Stomach (tissue), 4 donors: ENCODE results near the gene CREB5.

Source experiments
- EP300 ChIP-seq: sonication (generic); formaldehyde crosslinking; IDR thresholded peaks from one replicate; pipeline ENCODE4 v1.6.1; 2017; ENCODE audit warnings: antibody characterized with exemption
- POLR2A ChIP-seq, 4 donors: fragments of 450-650 bp; IDR thresholded peaks; one replicate each; pipeline ENCODE4 v1.6.1; 2016; ENCODE audit warnings: antibody characterized with exemption in 4 of 4, control low read depth in 2 of 4, mild to moderate bottlenecking in 1 of 4, moderate library complexity in 1 of 4
- POLR2AphosphoS5 ChIP-seq, 3 donors: sonication (generic); formaldehyde crosslinking; IDR thresholded peaks; one replicate each; pipeline ENCODE4 v1.6.1; 2016; ENCODE audit warnings: antibody characterized with exemption in 3 of 3
- TF ChIP-seq, protein P1 (sequence below), 7 experiments: fragments of 450-650 bp in 4 of 7; fragments of 200-600 bp in 3 of 7; sonication (generic) in 3 of 7; IDR thresholded peaks; one replicate each; pipeline ENCODE4 v1.5.1; 2016 to 2019; ENCODE audit warnings: antibody characterized with exemption in 7 of 7, control low read depth in 2 of 7, mild to moderate bottlenecking in 1 of 7

DNA sequence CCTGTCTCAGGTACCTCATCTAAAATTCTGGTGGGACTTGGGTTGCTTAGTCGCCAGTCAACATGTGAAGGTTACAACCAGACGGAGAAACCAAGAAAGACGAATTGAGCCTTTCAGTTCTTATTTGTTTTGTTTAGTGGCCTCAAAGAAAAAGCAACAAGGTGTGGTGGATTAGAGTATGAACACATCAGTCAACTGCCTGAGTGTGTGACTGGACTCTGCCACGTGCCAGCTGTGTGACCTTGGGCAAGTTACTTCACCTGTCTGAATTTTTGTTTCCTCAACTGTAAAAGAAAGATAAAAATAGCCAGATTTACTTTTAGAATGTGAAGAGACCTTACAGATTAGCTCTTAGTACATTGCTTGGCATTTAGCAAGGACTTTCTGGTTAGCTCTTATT is 259.2 kb downstream of the CREB5 start:
- TF ChIP-seq, protein P1, sequence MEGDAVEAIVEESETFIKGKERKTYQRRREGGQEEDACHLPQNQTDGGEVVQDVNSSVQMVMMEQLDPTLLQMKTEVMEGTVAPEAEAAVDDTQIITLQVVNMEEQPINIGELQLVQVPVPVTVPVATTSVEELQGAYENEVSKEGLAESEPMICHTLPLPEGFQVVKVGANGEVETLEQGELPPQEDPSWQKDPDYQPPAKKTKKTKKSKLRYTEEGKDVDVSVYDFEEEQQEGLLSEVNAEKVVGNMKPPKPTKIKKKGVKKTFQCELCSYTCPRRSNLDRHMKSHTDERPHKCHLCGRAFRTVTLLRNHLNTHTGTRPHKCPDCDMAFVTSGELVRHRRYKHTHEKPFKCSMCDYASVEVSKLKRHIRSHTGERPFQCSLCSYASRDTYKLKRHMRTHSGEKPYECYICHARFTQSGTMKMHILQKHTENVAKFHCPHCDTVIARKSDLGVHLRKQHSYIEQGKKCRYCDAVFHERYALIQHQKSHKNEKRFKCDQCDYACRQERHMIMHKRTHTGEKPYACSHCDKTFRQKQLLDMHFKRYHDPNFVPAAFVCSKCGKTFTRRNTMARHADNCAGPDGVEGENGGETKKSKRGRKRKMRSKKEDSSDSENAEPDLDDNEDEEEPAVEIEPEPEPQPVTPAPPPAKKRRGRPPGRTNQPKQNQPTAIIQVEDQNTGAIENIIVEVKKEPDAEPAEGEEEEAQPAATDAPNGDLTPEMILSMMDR (IDR thresholded peaks at IDR 0.05) = no peak
- TF ChIP-seq EP300 (no peak), POLR2A (IDR thresholded peaks at IDR 0.05) (no peak), POLR2AphosphoS5 (IDR thresholded peaks at IDR 0.05) (no peak)
